ENCODE results near the gene SOX21.

DNA sequence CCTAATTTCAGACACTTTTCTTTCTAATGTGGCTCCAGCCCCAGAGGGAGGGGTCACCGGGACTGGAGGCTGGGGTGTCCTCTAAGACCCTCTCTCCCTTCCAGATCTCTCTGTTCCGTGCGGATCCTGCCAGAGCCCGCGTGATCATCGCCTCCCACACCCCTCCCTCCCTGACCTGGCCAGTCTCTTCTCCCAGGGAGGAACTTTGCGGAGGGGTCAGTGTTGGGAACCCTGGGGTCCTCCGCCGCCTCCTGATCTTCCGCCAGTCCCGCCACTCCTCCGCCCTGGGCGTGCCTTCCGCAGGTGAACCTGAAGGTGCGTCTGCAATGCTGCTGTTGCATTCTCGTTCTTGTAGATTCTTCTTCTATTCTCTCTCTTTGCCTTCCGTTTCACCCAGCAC is 9.1 kb downstream of the SOX21 start:
- TF ChIP-seq, protein P1, sequence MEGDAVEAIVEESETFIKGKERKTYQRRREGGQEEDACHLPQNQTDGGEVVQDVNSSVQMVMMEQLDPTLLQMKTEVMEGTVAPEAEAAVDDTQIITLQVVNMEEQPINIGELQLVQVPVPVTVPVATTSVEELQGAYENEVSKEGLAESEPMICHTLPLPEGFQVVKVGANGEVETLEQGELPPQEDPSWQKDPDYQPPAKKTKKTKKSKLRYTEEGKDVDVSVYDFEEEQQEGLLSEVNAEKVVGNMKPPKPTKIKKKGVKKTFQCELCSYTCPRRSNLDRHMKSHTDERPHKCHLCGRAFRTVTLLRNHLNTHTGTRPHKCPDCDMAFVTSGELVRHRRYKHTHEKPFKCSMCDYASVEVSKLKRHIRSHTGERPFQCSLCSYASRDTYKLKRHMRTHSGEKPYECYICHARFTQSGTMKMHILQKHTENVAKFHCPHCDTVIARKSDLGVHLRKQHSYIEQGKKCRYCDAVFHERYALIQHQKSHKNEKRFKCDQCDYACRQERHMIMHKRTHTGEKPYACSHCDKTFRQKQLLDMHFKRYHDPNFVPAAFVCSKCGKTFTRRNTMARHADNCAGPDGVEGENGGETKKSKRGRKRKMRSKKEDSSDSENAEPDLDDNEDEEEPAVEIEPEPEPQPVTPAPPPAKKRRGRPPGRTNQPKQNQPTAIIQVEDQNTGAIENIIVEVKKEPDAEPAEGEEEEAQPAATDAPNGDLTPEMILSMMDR (optimal IDR thresholded peaks at IDR 0.05 in 1 of 3, IDR thresholded peaks at IDR 0.05 in 1 of 3, conservative IDR thresholded peaks at IDR 0.05 in 1 of 3; ENCODE audit: extremely low read depth in 1 of 3, insufficient read depth in 2 of 3, low read length in 3 of 3), result no peak
- peak; percentile 9 for TF ChIP-seq EZH2 (IDR thresholded peaks at IDR 0.05; ENCODE audit: low read length)
